Body of pancreas (tissue), 4 donors: ENCODE results near the gene SH2D3A.

Experiments used
- POLR2A ChIP-seq, 3 donors: fragments of 450-650 bp; IDR thresholded peaks; one replicate each; pipeline ENCODE4 v1.6.1; 2016; ENCODE audit warnings: antibody characterized with exemption in 3 of 3, mild to moderate bottlenecking in 2 of 3
- TF ChIP-seq, protein P1 (sequence below), 7 experiments: fragments of 450-650 bp in 4 of 7; fragments of 200-600 bp in 3 of 7; sonication (generic) in 3 of 7; IDR thresholded peaks; one replicate each; pipeline ENCODE4 v1.5.1; 2016 to 2019; ENCODE audit warnings: antibody characterized with exemption in 7 of 7

DNA sequence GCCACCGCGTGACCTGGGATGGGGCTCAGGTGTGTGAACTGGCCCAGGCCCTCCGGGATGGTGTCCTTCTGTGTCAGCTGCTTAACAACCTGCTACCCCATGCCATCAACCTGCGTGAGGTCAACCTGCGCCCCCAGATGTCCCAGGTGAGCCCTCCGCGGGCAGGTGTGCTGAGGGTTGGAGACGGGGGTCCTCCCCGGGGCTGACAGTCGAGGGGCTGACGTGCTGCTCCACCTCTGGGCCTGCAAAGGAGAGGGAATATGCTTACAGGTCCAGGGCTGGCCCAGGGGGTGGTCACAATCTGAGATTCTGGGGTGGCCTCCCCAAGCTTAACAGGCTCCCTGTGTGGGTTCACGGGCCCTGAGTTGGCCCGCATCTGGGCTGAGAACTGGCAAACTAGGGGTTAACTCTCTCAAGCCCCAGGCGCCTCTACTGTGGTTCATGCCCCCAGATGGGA lies 5.7 kb upstream of the SH2D3A start:
- no peak for TF ChIP-seq POLR2A (IDR thresholded peaks at IDR 0.05)
- TF ChIP-seq, protein P1, sequence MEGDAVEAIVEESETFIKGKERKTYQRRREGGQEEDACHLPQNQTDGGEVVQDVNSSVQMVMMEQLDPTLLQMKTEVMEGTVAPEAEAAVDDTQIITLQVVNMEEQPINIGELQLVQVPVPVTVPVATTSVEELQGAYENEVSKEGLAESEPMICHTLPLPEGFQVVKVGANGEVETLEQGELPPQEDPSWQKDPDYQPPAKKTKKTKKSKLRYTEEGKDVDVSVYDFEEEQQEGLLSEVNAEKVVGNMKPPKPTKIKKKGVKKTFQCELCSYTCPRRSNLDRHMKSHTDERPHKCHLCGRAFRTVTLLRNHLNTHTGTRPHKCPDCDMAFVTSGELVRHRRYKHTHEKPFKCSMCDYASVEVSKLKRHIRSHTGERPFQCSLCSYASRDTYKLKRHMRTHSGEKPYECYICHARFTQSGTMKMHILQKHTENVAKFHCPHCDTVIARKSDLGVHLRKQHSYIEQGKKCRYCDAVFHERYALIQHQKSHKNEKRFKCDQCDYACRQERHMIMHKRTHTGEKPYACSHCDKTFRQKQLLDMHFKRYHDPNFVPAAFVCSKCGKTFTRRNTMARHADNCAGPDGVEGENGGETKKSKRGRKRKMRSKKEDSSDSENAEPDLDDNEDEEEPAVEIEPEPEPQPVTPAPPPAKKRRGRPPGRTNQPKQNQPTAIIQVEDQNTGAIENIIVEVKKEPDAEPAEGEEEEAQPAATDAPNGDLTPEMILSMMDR (IDR thresholded peaks at IDR 0.05), result no peak
